AG09309 (cell line): Measurements from ENCODE around the gene DNAJC17.

ENCODE experiments used
- DNase-seq: peaks from one replicate; pipeline ENCODE4 v3.0.0-alpha.2; 2010; ENCODE audit warnings: low read depth
- H3K4me3 ChIP-seq: 2 replicates; pipeline ENCODE4 v1.5.1; 2011; ENCODE audit warnings: mild to moderate bottlenecking, low read depth, low read length, moderate library complexity; ENCODE audit not compliant: control insufficient read depth
- CTCF ChIP-seq: IDR thresholded peaks from 2 replicates; pipeline ENCODE4 v1.5.1; 2011; ENCODE audit warnings: mild to moderate bottlenecking, low read depth, low read length, inconsistent platforms; ENCODE audit not compliant: insufficient read depth, control insufficient read depth; ENCODE audit errors: missing control alignments

The DNAJC17 gene

GRCh38 chr15:40731034-40731433, 76.2 kb downstream of the DNAJC17 start:
- no peak for TF ChIP-seq CTCF
- no peak overlapping the region for H3K4me3 ChIP-seq
- no peak for DNase-seq

DNA sequence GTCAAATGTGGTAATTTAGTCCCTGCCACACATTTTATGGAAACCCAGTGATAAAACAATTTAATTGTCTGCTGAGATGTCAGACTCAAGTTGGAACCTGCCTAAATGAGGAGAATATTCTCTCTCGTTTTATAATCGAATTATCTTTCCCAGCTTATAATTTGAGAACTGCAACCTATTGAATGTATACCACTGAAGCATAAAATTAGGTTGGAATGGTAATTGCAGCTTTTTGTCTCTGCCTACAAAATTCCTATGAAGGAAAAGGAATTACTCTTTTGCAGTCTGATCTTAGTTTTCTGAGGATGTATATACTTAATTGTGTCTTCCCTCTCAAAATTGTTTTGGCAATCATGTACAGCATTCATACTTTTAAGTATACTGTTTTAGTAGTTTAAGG, 83.4 kb downstream of the DNAJC17 start:
- no peak overlapping the region for H3K4me3 ChIP-seq
- TF ChIP-seq CTCF = no peak
- no peak for DNase-seq

DNA sequence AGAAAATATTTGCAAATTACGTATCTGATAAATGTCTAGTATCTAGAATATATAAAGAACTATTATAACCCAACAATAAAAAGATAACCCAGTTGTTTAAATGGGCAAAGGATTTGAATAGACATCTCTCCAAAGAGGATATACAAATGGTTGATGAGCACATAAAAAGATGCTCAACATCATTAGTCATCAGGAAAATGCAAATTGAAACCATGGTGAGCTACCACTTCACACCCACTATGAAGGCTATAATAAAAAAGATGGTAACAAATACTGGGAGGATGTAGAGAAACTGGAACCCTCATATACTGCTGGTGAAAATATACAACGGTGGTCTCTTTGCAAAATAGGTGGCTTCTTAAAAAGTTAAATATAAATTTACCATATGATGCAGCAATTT, 84.3 kb downstream of the DNAJC17 start:
- no peak for TF ChIP-seq CTCF
- no peak for DNase-seq
- no peak overlapping the region for H3K4me3 ChIP-seq

GRCh38 chr15:40722354-40722753, 84.9 kb downstream of the DNAJC17 start:
- DNase-seq = no peak
- TF ChIP-seq CTCF = no peak
- H3K4me3 ChIP-seq = no peak overlapping the region

- TF ChIP-seq CTCF = no peak
- DNase-seq = no peak
- no peak overlapping the region for H3K4me3 ChIP-seq
Measured at GRCh38 chr15:40721701-40722100, 85.6 kb downstream of the DNAJC17 start.

DNA sequence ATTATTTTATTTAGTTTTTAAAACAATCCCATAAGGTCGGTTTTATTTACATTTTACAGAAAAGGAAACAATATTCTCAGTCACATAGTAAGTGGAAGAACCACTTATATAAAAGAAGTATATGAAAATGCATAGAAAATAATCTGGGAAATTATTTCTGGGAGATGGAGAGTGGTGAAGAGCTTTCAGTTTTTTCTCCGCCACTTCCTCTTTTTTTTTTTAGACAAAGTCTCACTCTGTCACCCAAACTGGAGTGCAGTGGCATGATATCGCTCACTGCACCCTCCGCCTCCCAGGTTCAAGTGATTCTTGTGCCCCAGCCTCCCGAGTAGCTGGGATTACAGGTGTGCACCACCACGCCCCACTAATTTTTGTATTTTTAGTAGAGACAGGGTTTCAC, 91.1 kb downstream of the DNAJC17 start:
- H3K4me3 ChIP-seq = no peak overlapping the region
- no peak for TF ChIP-seq CTCF
- DNase-seq = no peak
